GM19351 (cell line): ENCODE results near the gene CMTM4.
"Not testable (repeated sequence)": the region's sequence is repeated elsewhere in the genome, so short reads cannot be mapped to it uniquely, and the experiment has no call there.

ENCODE experiments used
- ATAC-seq: cut with Tn5 transposase; IDR thresholded peaks from one replicate; pipeline ENCODE4 v1.9.1; 2021; ENCODE audit warnings: mild to moderate bottlenecking, moderate library complexity; ENCODE audit not compliant: unreplicated experiment

The CMTM4 gene

DNA sequence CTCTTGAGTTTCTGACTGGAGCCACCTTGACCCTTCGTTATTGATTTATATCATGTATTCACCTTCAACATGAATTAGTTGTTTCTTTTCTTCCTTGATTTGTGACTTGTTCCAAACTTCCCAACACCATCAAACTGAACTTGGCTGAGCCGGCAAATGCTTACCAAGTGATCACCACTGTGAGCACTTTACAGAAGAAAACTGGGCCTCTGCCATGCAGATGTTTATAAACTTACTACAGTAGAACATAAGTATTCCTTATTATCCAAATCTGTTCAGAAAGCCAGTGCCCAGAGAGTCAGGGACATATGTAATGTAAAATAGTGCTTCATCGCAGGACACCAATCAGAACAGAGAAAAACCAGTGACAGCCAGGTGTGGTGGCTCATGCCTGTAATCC, 19.9 kb downstream of the CMTM4 start:
- ATAC-seq: no peak

DNA sequence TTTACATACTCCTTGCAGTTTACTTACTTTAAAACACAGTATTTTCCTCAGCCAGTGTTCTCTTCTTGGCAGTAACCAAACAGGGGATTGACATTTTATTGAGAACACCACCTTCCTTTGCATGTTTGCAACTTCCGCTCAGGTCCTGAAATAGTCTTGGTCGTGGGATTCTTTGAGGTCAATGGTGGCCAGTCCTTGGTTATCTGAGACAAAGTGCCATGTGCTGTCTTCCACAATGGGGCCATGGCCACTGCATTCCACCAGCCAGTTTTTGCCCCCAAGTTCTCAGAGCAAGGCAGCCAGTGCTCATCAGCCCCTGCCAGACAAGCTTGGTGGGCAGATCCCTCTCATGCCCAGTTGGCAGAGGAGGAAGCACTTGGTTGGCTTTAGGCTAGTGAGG, 22.9 kb downstream of the CMTM4 start:
- no peak for ATAC-seq

DNA sequence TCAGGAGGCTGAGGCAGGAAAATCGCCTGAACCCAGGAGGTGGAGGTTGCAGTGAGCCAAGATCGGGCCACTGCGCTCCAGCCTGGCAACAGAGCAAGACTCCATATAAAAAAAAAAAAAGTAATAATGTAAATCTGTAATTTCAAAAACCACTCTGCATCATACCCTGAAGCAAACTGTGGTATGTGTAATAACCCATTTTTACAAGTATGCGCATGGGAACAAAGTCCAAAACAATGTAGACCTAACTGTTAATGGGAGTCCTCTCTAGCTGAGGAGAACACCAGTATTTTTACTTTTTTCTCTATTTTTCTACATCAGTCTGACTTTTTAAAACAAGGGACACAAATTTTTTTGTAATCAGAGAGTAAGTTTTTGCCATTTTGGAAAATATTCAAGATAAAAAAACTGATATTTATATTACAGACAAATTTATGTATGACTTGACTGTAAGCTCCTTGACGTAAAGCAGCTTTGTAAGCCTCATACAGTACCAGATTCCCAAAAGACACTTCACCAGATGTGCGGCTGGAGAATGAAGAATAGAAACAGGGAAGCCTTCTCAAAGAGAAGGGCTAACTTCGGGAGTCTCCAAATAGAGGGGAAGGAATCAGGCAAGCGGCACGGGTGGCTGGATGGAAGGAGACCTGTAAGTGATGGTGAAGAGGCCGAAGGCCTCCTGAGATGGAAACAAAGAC, 25.7 kb downstream of the CMTM4 start:
- no peak for ATAC-seq

DNA sequence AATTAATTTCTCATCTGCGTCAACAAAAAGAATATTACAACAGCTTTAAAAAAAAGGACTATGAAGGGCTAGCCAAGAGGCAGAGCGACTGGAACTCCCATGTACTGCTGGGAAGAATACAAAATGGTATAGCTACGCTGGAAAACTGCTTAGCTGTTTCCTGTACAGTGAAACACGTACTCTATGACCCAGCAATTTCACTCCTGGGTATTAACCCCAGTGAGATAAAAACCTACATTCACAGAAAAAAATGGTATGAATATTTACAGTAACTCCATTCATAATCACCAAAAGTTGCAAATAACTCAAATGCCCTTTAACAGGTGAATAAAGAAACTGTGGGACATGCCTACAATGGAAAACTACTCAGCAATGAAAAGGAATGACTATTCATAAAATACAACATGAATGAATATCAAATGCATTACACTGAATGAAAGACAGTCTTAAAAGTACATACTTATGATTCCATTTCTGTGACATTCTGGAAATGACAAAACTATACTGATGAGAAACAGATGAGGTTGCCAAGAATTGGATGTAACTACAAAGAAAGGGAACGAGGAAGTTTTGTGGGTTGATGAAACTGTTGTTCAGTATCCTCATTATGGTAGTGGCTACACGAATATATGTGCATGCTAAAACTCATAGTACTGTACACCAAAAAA, 27.6 kb downstream of the CMTM4 start:
- ATAC-seq: no peak

DNA sequence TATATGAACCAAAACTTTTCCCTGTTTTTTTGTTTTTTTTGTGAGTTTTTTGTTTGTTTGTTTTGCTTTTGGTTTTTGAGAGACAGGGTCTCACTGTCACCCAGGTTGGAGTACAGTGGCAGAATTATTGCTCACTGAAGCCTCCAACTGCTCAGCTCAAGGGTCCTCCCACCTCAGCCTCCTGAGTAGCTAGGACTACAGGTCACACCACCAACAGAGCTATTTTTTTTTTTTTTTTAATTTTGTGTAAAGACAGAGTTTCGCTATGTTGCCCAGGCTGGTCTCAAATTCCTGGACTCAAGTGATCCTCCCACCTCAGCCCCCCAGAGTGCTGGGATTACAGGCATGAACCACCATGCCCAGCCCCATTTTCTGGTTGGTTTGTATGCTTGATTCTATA, 28.6 kb downstream of the CMTM4 start:
- no peak for ATAC-seq

DNA sequence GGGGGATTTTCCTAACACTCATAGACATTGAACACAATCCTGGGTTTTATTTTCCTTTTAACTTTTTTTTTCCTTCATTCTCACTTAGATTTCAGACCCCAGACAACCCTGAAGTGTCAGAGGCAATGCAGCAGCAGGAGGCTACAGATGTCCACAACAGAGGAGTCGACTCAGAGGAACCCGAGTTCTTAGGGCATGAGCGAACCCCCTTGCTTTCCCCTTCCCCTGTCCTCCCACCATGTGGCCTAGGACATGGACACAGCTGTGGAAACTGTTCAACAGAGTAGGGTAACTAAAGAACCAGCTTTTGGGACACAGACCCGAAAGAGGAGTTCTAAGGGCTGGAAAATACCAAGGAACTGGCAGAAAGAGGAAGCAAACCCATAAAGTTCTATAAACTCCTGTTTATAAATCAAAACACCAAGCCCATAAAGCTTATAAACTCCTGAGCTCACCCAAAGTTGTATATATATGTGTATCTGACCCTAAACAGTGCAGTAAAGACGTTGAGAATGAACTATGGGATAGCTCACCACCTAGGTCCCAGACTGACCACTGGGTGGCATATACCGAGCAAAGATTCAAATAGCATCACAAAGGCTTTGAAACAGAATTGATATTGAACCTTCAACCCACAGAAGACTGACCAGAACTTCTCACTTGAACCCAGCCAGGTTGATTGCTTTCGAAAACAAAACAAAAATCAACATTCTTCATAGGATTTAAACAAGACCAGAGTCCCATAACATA, 33.9 kb downstream of the CMTM4 start:
- no peak for ATAC-seq

DNA sequence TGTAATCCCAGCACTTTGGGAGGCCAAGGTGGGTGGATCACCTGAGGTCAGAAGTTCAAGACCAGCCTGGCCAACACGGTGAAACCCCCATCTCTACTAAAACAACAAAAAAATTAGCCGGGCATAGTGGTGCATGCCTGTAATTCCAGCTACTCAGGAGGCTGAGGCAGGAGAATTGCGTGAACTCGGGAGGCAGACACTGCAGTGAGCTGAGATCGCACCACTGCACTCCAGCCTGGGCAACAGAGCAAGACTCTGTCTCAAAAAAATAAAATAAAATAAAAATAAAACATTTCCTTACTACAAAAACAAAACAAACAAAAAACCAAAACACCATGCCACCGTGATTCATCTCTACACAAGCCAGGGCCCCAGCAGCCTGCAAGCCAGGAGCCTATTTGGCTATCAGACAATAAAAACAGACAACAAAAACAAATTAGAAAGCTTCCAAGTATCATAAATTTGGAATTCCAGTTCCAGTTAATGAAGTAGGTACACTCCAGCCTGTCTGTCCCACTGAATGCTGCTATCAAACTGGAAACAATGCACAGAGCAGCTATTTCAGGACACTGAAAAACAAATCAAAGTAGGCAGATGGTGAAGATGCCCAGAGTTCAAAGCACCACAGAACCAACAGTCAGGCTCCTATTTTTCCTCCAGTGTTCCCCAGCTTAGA, 34.7 kb downstream of the CMTM4 start:
- not testable (repeated sequence) for ATAC-seq

DNA sequence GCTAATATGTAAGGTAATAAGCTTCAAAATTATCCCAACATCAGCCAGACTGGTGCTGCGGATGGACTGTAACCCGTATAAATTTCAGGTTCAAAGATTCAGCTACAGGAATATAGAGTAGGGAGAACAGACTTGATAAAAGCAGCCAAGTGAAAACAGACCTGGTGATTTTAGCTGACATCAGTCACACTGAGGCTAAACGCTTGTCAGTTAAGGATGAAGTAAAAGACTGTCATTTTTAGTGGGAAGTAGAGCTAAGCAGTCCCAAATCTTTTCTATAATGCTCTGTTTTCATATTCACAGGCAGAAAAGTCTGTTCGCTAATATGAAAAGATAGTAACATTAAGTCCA, 35.4 kb downstream of the CMTM4 start:
- ATAC-seq: no peak

DNA sequence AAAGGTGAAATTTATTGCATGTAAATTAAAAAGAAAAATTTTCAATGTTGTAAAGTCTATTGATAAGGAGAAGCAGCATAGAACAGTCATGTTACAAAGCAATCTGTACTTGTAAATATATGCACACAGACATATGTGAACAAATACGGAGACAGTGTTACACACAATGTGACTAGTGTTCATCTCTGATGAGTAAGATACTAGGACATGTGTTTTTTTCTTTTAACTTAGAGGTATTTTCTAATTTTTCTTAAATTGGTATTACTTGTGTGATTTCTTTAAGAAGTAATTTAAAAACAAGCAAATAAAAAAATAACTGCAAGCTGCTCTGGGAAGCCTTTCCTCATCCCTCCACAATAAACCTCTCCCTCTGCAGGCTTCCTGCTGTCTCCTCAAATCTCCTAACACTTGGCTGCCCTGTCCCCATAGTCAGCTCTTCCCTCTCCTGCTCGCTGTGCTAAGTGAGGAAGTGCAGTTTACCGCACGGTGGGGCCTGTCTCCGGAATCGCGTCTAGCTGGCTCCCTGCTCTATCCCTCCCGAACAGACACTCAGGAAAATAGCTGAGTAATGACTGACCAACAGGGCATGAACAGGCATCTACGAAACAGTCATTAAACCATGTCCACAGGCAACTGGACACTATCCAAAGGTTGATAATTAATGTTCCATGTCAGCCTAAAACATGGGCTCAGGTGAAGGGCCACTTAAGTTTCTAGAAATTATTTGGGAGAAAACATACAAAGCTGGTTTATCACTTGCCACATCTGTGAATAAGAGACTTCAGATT, 35.9 kb downstream of the CMTM4 start:
- no peak for ATAC-seq

DNA sequence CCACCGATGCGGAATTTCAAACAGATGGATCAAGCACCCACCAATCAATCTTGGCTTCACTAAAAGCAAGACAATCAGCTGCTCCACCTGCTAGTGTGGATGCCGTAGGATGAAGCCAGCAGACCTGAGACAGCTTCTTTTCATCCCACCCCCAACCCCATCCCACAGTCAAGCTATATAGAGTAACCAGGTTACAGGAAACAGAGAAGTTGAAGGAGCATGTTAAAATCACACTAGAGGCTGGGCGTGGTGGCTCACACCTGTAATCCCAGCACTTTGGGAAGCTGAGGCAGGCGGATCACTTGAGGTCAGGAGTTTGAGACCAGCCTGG, 37.7 kb downstream of the CMTM4 start:
- ATAC-seq: no peak

DNA sequence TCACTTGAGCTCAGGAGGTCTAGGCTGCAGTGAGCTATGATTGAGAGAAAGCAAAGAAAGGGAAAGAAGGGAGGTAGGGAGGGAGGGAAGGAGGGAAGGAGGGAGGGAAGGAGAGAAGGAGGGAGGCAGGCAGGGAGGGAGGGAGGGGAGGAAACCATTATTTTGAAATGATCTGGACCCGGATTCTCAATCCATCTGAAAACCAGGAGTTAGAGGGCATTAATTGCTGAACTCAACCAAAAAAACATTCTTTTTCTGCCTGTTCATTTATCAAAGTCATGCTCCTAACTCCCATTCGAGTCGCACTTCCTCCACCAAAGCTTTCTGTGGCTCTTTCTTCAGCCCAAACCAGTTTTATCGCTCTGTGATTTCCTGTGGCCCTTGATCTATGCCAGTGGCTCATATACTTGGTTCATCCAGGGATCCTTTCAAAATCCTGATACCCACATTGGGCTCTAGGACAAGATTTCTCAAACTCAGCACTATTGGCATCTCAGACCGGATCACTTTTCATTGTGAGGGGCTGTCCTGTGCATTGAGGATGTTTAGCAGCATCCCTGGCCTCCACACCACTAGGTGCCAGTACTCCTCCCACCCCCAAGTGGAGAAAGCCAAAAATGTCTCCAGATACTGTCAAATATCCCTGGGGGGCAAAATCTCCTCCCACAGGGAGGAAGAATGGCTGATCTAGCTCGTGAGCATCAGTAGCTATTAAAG, 38.2 kb downstream of the CMTM4 start:
- no peak for ATAC-seq

DNA sequence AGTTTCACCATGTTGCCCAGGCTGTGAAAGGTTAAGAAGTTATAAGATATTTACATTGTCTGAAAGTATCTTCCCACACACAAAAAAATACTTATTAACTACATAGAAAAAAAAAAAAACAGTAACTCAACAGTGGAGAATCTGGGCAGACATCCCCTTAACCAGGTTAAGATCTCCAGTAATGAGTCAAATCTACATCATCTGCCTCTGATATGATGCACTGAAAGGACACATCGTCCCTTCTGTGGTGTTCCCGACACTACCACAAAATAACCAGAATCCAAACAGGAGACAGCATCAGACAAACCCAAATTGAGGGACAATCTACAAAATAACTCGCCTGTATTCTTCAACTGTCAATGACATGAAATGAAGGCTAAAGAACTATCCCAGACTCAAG, 40.0 kb downstream of the CMTM4 start:
- ATAC-seq: no peak

DNA sequence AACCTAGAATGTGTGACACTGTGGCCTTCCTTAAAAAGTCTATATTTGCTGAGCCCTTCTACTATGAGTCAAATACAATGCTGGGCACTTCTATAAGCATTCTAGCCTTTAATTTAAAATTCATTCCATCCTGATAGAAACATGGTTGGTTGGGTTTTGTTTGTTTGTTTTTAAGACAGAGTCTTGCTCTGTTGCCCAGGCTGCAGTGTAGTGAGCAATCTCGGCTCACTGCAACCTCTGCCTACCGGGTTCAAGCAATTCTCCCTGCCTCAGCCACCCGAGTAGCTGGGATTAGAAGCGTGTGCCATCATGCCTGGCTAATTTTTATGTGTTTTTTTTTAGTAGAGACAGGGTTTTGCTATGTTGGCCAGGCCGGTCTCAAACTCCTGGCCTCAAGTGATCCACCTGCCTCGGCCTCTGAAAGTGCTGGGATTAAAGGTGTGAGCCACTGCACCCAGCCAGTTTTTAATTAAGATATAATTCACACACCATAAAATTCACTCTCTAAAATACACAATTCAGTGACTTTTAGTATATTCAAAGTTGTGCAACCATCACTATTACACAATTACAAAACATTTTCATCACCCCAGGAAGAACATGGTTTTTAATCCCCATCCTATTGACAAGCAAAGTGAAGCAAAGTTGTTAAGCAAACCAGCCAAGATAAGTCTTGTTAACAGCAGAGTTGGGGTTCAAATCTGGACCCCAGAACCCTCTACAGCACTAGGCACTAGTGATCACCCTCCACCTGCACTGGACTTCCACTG, 42.8 kb downstream of the CMTM4 start:
- no peak for ATAC-seq

DNA sequence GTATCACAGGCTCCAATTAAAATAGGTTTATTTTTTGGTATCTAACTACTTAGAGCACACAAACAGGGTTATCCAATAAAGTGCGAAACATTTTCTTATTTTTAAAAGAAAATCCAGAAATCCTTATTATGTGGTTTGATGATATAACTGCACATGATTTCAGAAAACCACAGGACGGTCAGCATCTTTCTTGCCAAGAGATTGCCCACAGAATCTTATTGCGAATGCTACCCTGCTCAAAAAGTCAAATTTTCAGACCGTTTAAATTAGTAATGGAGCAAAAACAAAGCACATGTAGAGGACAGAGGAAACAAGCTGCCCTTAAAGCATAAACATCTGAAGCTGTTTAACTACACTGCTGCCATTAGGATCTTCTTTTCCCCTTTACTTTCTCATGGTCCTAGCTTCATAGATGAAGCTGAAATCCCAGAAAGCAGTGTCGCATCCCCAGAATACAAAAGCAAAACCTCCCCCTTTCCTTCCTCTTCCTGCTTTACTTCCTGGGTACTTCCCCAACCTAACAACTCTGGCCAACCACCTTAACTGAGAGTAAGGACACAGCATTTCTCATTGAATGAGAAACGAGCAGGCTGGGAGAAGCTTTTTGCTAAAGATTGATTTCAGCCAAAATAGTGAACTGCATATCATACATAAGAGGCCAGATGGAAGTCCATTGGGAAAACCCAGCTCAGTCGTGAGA, 43.7 kb downstream of the CMTM4 start:
- no peak for ATAC-seq

DNA sequence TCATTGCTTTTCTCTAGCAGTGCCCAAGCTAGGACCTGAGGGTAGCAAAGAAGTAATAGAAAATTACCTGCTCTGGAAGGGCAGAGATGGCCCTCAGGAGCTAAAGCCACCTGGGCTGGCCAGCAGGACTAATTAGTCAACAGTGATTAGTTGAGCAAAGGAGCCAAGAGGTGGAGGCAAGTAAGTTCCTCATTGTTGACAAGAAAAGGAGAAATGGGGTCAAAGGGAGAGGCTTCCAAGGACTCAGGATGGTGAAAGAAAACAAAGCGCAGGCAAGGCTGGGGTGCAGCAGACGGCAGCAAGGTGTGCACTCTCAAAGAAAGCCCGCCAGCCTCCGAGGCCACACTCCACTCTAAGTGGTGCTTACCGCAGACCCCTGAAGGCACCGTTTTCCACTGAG, 44.6 kb downstream of the CMTM4 start:
- no peak for ATAC-seq

DNA sequence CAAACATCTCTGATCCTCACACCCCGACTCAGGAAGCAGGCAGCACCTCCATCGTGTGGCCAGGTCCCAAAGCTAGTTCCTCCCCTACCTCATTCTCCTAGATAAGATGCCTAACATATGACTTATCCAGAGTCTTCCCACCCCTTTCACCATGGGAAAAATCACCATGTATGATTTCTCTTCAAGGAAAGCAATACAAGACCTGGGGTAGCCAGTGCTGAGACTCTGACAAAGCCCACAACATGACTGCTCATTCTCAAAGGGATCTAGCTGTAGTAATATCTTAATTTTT, 45.1 kb downstream of the CMTM4 start:
- ATAC-seq: no peak

DNA sequence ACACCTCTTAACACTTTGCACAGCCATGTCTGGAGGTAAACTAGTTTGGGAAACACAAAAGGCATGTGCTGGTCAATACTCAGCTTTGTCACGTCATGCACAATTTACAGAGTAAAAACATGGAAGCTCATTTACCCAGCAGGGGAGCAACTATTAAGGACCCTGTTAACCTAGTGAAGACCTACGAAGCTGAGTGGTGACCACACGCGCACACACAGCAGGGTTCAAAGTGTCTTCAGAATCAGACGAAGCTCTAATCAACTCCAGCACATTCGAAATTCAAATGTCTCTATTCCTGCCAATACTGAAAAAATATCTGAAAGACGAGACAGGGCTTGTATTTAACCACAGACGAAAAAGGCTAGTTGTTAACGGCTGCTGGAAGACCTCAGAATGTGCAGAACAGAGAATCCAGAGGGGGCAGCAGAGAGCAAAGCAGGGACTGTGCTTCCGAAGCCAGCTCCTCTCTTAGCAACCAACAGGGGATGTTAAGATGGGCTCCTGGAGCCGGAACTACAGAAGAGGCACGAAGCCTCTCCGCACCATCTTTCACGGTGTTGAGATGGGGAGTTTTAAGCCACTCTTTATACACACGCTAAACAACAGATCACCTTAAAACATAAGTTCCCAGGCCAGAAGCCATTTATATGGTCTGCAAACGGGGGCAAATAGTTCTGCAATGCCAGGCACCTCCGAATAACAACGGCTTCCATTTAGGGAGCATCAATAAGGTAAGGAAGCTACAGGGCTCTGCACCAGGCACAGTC, 45.7 kb downstream of the CMTM4 start:
- peak; percentile 99 for ATAC-seq

DNA sequence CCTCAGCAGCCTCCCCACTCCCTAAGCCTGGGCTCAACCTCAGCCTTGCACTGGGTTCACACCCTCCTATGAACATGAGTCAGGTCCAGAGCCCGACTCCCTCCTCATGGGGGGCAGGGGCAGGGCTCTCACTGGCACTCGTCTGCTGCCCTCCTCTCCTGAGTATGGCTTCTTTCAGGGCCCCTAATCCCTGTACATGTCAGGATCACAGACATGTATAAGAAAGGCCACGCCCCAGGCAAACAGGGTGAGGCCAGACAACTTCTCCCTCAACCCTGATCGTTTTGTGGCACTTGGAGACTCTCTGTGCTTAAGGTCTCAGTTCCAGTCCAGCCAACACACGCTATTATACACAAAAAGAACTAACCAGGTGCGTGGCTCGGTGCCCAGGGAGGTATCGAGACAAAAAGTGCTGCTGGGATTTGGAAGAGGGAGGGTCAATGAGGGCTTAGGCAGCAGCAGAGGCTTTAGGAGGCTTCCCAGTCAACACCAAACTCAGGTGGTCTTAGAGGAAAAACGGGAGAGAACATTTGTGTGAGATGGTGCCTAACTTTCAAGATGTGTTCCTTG, 46.8 kb downstream of the CMTM4 start:
- no peak for ATAC-seq
